ENCODE measurements around the gene DAB2IP.

DNA sequence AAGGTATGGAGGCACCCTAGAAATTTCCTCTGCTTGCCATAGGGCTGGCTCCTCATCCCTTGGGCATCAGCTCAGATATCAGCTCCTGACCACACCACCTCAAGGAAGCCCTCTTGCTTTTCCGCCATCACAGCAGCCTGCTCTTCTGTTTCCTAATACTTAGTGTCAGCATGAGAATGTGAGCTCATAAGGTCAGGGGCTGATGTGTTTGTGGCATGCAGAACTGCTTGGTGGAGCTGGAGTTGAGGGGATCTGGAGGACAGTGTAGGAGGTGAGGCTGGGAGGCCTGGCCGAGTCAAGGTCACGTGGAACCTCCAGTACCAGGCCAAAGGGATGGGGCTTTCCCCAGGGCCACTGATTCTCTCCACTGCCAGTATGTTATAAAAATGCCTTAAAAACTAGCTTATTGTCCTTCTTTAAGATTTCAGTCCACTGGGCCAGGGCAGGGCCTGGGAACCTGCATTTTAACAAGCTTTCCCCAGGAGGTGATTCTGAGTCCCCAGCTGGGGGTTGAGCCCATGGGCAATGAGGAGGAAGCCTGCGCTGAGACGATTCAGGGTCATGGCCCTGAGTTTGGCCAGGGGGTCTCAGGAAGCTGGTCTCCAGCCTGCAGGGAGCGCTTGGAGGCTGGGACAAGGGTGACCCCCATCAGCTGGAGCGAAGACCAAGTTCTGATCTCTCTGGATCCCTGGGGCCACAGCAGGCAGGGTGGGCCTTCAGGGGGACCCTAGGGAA lies 28.6 kb downstream of the DAB2IP start:
- TF ChIP-seq TEAD4 (CRISPR knock-in tag; IDR thresholded peaks at IDR 0.05) (no peak), CBFB (CRISPR knock-in tag; IDR thresholded peaks at IDR 0.05; ENCODE audit: low read depth) (no peak)
- TF ChIP-seq, protein P1, sequence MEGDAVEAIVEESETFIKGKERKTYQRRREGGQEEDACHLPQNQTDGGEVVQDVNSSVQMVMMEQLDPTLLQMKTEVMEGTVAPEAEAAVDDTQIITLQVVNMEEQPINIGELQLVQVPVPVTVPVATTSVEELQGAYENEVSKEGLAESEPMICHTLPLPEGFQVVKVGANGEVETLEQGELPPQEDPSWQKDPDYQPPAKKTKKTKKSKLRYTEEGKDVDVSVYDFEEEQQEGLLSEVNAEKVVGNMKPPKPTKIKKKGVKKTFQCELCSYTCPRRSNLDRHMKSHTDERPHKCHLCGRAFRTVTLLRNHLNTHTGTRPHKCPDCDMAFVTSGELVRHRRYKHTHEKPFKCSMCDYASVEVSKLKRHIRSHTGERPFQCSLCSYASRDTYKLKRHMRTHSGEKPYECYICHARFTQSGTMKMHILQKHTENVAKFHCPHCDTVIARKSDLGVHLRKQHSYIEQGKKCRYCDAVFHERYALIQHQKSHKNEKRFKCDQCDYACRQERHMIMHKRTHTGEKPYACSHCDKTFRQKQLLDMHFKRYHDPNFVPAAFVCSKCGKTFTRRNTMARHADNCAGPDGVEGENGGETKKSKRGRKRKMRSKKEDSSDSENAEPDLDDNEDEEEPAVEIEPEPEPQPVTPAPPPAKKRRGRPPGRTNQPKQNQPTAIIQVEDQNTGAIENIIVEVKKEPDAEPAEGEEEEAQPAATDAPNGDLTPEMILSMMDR (IDR thresholded peaks at IDR 0.05), result no peak
- TF ChIP-seq, protein P2, sequence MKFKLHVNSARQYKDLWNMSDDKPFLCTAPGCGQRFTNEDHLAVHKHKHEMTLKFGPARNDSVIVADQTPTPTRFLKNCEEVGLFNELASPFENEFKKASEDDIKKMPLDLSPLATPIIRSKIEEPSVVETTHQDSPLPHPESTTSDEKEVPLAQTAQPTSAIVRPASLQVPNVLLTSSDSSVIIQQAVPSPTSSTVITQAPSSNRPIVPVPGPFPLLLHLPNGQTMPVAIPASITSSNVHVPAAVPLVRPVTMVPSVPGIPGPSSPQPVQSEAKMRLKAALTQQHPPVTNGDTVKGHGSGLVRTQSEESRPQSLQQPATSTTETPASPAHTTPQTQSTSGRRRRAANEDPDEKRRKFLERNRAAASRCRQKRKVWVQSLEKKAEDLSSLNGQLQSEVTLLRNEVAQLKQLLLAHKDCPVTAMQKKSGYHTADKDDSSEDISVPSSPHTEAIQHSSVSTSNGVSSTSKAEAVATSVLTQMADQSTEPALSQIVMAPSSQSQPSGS (CRISPR knock-in tag; IDR thresholded peaks at IDR 0.05; ENCODE audit: borderline replicate concordance, low read depth), result no peak
